ENCODE results near the gene PDZD2. TPM values are rescaled to one million over a fixed set of nuclear protein-coding genes. Genes with fewer than 3 reads are reported as not detected.

The PDZD2 gene
- total and polyA plus RNA-seq, 2 donors (not counting 3 experiments of a cell fraction or from before 2014, with no cell fraction given), result 0.66 to 6.9 TPM

DNA sequence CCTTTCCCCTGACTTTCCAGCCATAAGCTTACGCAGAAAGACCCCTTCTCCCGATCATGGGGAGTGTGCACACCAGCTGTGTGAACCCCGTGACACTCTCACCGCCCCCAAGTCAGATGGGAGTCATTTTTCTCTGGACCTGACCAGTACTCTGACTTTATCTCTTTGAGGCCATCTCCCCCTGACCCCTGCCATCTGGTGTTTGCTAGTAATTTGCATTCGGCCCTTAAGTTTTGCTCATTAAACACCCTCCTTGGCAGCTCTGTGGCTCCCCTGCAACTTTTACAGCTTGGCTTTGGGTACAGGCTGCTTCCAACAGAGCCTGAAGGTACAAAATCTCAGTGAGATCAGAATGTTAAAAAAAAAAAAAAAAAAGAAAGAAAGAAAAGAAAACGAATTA is 43.9 kb downstream of the PDZD2 start:
- DNase-seq (ENCODE audit: low read depth, low spot score) (no peak), FAIRE-seq (no peak)
- TF ChIP-seq JUN (IDR thresholded peaks at IDR 0.05; ENCODE audit: borderline replicate concordance, insufficient read depth, insufficient read length, low read depth) (no peak), MYC (IDR thresholded peaks at IDR 0.05; ENCODE audit: low read depth, low read length) (no peak), FOS (IDR thresholded peaks at IDR 0.05; ENCODE audit: borderline replicate concordance, insufficient read depth, low read length) (no peak), POLR2AphosphoS5 (IDR thresholded peaks at IDR 0.05; ENCODE audit: insufficient read depth, low read depth, low read length) (no peak), GATA2 (IDR thresholded peaks at IDR 0.05; ENCODE audit: insufficient read depth, insufficient read length, low read depth, low read length) (no peak)
- TF ChIP-seq, protein P1, sequence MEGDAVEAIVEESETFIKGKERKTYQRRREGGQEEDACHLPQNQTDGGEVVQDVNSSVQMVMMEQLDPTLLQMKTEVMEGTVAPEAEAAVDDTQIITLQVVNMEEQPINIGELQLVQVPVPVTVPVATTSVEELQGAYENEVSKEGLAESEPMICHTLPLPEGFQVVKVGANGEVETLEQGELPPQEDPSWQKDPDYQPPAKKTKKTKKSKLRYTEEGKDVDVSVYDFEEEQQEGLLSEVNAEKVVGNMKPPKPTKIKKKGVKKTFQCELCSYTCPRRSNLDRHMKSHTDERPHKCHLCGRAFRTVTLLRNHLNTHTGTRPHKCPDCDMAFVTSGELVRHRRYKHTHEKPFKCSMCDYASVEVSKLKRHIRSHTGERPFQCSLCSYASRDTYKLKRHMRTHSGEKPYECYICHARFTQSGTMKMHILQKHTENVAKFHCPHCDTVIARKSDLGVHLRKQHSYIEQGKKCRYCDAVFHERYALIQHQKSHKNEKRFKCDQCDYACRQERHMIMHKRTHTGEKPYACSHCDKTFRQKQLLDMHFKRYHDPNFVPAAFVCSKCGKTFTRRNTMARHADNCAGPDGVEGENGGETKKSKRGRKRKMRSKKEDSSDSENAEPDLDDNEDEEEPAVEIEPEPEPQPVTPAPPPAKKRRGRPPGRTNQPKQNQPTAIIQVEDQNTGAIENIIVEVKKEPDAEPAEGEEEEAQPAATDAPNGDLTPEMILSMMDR (IDR thresholded peaks at IDR 0.05; ENCODE audit: extremely low read depth in 1 of 2, insufficient read depth in 1 of 2, low read depth in 1 of 2, low read length in 2 of 2), result no peak
- BruUV-seq (replicated peaks), result no TSS peak
- intact Hi-C loops (cut with micrococcal nuclease) (no loop called here), dilution Hi-C loops (cut with MboI; ENCODE audit: extremely low pct_ligation_motif_present, low sequenced_read_pairs) (no loop called here)
- H3K9ac ChIP-seq (replicated peaks; ENCODE audit: extremely low read depth, insufficient read depth, low read length), result no peak overlapping the region
- no peaks in the 10 kb centered on the region for H3K4me1 ChIP-seq (ENCODE audit: control insufficient read depth, extremely low read depth, insufficient read depth, low read length)
- no peak overlapping the region for H3K27ac ChIP-seq (ENCODE audit: insufficient read depth, low read depth, low read length)
- H3K9me1 ChIP-seq (replicated peaks; ENCODE audit: control insufficient read depth, extremely low read depth, insufficient read depth, low read length), result no peaks in the 10 kb centered on the region
- no peaks in the 10 kb centered on the region for H3K9me3 ChIP-seq (replicated peaks; ENCODE audit: control insufficient read depth, insufficient read depth, low read length)
- no peaks in the 10 kb centered on the region for H3K79me2 ChIP-seq (ENCODE audit: control insufficient read depth, insufficient read depth, low read length)
- CTCF ChIA-PET, result no interaction called here
- H4K20me1 ChIP-seq (replicated peaks; ENCODE audit: control insufficient read depth, extremely low read depth, insufficient read depth, low read length), result no peaks in the 10 kb centered on the region
- H3K4me3 ChIP-seq (replicated peaks in 1 of 3; ENCODE audit: insufficient read depth in 1 of 3, low read depth in 1 of 3, low read length in 3 of 3), result no peak overlapping the region
- H3K4me2 ChIP-seq (ENCODE audit: insufficient read depth, low read length), result no peak overlapping the region
- POLR2A ChIA-PET, result no interaction called here
- H3K27me3 ChIP-seq (ENCODE audit: control insufficient read depth in 2 of 2, insufficient read depth in 2 of 2, low read length in 2 of 2), result no peaks in the 10 kb centered on the region
- no peak overlapping the region for H2AFZ ChIP-seq (ENCODE audit: low read depth, low read length)
- H3K36me3 ChIP-seq (ENCODE audit: control insufficient read depth in 2 of 2, extremely low read depth in 1 of 2, insufficient read depth in 2 of 2, low read length in 2 of 2), result no peaks in the 10 kb centered on the region

Data from endothelial cell of umbilical vein (primary cell).